ENCODE data around the gene ZNF546.

ZNF546 gene

DNA sequence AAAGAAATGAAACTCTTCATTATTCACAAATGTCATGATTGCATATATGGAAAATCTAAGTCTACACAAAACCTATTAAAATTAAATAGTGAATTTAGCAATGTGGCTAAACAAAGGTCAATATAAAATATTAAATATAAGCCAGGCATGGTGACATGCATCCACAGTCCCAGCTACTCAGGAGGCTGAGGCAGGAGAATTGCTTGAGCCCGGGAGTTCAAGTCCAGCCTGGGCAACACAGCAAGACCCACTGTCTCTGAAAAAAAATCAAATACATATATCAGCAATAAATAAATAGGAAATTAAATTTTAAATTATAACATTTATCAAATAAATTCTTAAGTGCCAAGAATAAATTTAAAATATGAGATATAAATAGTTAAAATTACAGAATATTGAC is 14.0 kb upstream of the ZNF546 start:
- H3K4me3 ChIP-seq: no peak overlapping the region

DNA sequence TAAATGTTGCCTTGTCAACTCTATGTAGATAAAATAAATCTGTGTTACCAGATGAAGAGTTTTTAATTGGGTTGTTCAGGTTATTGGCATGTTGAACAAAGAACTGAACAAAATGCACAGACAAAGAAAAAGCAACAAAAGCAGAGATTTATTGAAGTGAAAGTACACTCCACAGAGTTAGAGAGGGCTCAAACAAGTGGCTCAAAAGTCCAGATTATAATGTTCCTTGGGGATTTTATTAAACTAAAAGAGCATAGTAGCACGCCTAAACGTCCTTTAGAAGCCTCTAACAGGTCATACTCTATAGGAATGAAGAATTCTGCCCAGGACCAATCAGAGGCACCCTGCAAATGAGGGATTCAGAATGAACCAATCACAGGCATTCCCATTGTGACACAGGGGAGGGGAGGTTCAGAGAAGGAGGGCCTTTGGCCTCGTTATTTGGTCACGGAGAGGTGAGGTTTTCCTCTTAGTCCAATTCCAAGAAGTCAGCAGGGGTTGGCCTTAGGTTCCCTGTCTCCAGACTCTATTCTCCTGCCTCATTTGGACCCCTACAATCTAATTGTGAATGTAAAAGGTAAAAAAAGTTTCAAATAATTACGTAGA is 13.1 kb upstream of the ZNF546 start:
- H3K27ac ChIP-seq: no peak overlapping the region
- no peak overlapping the region for H3K4me3 ChIP-seq

More for the DNA sequence above, 14.0 kb upstream of the ZNF546 start:
- H3K27ac ChIP-seq: no peak overlapping the region

DNA sequence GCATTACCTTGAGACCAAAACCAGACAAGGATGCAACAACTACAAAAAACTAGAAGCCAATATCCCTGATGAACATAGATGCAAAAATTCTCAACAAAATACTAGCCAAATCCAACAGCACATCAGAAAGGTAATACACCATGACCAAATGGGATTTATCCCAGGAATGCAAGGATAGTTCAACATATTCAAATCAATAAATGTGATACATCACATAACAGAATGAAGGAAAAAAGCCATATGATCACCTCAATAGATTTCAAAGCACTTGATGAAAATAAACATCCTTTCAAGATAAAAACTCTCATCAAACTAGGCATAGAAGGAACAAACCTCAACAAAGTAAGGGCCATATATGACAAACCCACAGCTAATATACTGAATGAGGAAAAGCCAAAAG is 10.2 kb upstream of the ZNF546 start:
- Histone ChIP-seq H3K4me3 (no peak overlapping the region), H3K27ac (no peak overlapping the region)

GRCh38 chr19:39987167-39987566 is 9.7 kb upstream of the ZNF546 start:
- H3K27ac ChIP-seq: no peak overlapping the region
- H3K4me3 ChIP-seq: no peak overlapping the region

DNA sequence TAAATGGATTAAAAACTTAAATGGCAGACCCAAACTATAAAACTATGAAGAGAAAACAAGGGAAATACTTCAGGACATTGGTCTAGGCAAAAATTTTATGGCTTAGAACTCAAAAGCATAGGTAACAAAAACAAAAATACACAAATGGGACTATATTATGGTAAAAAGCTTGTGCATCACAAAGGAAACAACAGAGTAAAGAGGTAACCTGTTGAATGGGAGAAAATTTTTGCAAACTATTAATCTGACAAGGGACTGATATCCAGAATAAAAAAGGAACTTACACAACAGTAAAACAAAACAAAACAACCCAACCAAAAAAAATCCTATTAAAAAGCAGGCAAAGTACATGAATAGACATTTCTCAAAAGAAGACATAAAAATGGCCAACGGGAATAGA is 9.3 kb upstream of the ZNF546 start:
- H3K4me3 ChIP-seq: no peak overlapping the region
- H3K27ac ChIP-seq: no peak overlapping the region

DNA sequence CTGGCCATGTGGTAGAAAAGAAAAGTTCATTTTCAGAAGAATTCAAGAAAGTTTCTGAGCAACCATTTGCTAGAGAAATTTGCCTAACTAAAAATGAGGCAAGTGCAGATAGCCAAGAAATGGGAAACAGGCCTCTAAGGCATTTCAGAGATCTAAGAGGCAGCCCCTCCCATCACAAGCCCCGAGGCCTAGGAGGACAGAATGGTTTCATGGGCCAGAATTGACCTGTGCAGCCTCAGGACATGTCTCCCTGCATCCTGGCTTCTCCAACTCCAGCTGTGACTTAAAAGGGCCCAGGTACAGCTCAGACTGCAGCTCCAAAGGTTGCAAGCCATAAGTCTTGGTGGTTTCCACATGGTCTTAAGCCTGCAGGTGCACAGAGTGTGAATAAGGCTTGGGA is 3.3 kb upstream of the ZNF546 start:
- Histone ChIP-seq H3K27ac (no peak overlapping the region), H3K4me3 (no peak overlapping the region)

- Histone ChIP-seq H3K27ac (no peak overlapping the region), H3K4me3 (no peak overlapping the region)
Measured at GRCh38 chr19:39994361-39994760, 2.5 kb upstream of the ZNF546 start.

- H3K4me3 ChIP-seq: peak overlapping the region in 4 of 7 experiments; percentile 51 to 76 (median 60)
- H3K27ac ChIP-seq: peak overlapping the region in 1 of 21 experiments; percentile 90
Measured at GRCh38 chr19:39995794-39996193, 1.1 kb upstream of the ZNF546 start.

GRCh38 chr19:39996218-39996810 is 546 bp upstream of the ZNF546 start:
- Histone ChIP-seq H3K4me3 (peak overlapping the region; percentile 49 to 76 (median 56)), H3K27ac (peak overlapping the region in 20 of 21 experiments; percentile 46 to 95 (median 88))

GRCh38 chr19:39997638-39998216 is 867 bp downstream of the ZNF546 start:
- Histone ChIP-seq H3K27ac (peak overlapping the region in 18 of 21 experiments; percentile 46 to 95 (median 89)), H3K4me3 (peak overlapping the region in 6 of 7 experiments; percentile 49 to 76 (median 55))

DNA sequence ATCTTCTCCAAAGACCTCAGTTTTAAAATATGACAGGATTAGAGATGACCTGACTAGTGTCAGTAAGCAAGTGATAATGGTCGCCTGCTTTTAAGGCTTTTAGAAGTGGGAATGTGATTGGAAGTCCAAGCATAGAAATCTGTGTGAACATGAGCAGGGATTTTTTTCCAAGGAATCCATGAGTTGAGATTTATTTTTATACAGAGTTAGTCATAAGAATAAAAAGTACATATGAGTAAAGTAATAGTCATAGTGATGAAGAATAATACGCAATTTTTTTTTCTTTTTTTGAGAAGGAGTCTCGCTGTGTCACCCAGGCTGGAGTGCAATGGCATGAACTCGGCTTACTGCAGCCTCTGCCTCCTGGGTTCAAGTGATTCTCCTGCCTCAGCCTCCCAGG is 1.6 kb downstream of the ZNF546 start:
- Histone ChIP-seq H3K27ac (no peak overlapping the region), H3K4me3 (no peak overlapping the region)

GRCh38 chr19:40005691-40006272 is 8.9 kb downstream of the ZNF546 start:
- H3K27ac ChIP-seq: no peak overlapping the region
- no peak overlapping the region for H3K4me3 ChIP-seq

DNA sequence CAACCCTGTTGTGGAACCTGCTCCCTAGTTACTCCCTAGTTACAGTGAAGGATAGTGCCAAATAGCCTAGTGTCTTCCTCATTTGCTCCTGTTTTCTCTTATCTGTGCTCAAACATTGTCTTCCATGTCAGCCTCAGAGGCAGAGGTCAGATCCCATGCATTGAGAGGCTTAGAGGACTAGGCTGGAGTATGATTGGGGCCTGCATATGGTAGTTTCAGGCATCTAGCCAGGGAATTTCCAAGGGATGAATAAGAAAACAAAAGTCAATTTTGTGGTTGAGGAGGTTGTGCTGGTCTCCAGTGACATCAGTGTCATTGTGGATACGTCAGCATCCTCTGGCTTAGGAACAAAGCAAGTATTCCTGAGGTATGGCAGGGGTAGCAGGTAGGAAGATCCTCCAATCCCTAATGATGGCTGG is 9.4 kb downstream of the ZNF546 start:
- Histone ChIP-seq H3K27ac (no peak overlapping the region), H3K4me3 (no peak overlapping the region)

GRCh38 chr19:40009674-40010073 is 12.8 kb downstream of the ZNF546 start:
- H3K27ac ChIP-seq: no peak overlapping the region
- no peak overlapping the region for H3K4me3 ChIP-seq

GRCh38 chr19:40013991-40014390 is 17.1 kb downstream of the ZNF546 start:
- Histone ChIP-seq H3K27ac (no peak overlapping the region), H3K4me3 (no peak overlapping the region)

DNA sequence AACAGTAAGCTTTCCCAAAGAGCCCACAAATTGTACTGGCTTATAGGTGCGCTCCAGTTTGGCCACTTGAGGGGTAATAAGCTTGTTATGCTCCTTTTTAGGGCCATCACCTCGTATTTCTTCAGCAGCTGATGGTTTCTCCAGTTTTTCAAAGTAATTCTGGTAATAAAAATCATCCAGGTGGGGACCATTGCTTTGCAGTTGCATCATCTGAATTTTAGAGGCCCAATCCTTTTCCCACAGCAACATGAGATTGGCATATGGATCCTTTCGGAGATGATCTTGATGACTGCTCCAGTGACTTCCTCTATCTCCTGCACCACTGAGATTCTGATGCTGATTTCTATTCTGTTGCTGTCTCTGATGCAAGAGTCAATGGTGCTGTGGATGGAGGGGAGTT is 27.1 kb downstream of the ZNF546 start:
- H3K4me3 ChIP-seq: no peak overlapping the region

GRCh38 chr19:40025938-40026596 is 29.2 kb downstream of the ZNF546 start:
- H3K27ac ChIP-seq: no peak overlapping the region
- no peak overlapping the region for H3K4me3 ChIP-seq

More for the DNA sequence above, 27.1 kb downstream of the ZNF546 start:
- no peak overlapping the region for H3K27ac ChIP-seq

- Histone ChIP-seq H3K27ac (no peak overlapping the region), H3K4me3 (no peak overlapping the region)
Measured at GRCh38 chr19:40026597-40026970, 29.7 kb downstream of the ZNF546 start.

DNA sequence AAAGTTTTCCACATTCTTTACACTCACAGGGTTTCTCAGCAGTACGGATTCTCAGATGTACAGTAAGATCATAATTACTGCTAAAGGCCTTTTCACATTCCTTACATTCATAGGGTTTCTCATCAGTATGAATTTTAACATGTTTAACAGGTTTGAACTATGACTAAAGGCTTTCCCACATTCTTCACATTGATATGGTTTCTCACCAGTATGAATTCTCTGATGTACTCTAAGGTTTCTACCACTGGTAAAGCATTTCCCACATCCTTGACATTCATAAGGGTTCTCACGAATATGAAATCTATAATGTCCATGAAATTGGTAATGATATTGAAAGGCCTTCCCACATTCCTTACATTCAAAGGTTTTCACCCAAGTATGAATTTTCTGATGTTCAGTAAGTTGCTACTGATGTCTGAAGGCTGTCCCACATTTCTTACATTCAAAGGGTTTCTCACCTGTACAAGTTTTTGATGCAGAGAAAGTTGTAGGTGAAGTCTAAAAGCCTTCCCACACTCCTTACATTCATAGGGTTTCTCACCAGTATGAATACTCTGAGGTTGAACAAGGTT is 37.2 kb downstream of the ZNF546 start:
- Histone ChIP-seq H3K4me3 (no peak overlapping the region), H3K27ac (no peak overlapping the region)

- H3K4me3 ChIP-seq: no peak overlapping the region
- H3K27ac ChIP-seq: no peak overlapping the region
Measured at GRCh38 chr19:40035996-40036395, 39.1 kb downstream of the ZNF546 start.
